Measurements from ENCODE around the gene MAP3K2.
A peak's percentile ranks its signal among the peaks of the same experiment; 100 is the strongest.

The MAP3K2 gene

DNA sequence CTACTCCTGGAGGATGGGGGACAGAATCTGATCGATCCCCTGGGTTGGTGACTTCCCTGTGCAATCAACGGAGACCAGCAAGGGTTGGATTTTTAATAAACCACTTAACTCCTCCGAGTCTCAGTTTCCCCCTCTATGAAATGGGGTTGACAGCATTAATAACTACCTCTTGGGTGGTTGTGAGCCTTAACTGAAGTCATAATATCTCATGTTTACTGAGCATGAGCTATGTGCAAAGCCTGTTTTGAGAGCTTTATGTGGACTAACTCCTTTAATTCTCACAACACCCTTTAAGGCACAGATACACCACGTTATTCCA lies 31.3 kb upstream of the MAP3K2 start:
- no peak for DNase-seq (ENCODE audit: extremely low spot score)
- CTCF ChIA-PET: no interaction called here
- POLR2A ChIA-PET: interaction anchor here (0.7 to 1.2 kb wide), 3 partner anchors 12 to 125 kb away, joined by 3 to 5 read pairs (median 3); partner anchors contain the start of genes ERCC3 and IWS1
- TF ChIP-seq BHLHE40 (IDR thresholded peaks at IDR 0.05; ENCODE audit: borderline replicate concordance) (no peak), HDGF (IDR thresholded peaks at IDR 0.05; ENCODE audit: borderline replicate concordance) (no peak), CTBP1 (IDR thresholded peaks at IDR 0.05; ENCODE audit: borderline replicate concordance) (no peak), SUZ12 (IDR thresholded peaks at IDR 0.05) (no peak), FOXA1 (IDR thresholded peaks at IDR 0.05) (no peak), ZNF384 (IDR thresholded peaks at IDR 0.05) (no peak), LEF1 (IDR thresholded peaks at IDR 0.05; ENCODE audit: borderline replicate concordance) (no peak), SP1 (IDR thresholded peaks at IDR 0.05) (no peak), ELF4 (IDR thresholded peaks at IDR 0.05) (no peak), NFRKB (IDR thresholded peaks at IDR 0.05) (no peak), ARNT (IDR thresholded peaks at IDR 0.05) (no peak), TARDBP (IDR thresholded peaks at IDR 0.05) (no peak), FOXM1 (IDR thresholded peaks at IDR 0.05; ENCODE audit: borderline replicate concordance) (no peak), L3MBTL2 (conservative IDR thresholded peaks at IDR 0.05) (no peak), FOXK2 (IDR thresholded peaks at IDR 0.05) (no peak)
- TF ChIP-seq, protein P1, sequence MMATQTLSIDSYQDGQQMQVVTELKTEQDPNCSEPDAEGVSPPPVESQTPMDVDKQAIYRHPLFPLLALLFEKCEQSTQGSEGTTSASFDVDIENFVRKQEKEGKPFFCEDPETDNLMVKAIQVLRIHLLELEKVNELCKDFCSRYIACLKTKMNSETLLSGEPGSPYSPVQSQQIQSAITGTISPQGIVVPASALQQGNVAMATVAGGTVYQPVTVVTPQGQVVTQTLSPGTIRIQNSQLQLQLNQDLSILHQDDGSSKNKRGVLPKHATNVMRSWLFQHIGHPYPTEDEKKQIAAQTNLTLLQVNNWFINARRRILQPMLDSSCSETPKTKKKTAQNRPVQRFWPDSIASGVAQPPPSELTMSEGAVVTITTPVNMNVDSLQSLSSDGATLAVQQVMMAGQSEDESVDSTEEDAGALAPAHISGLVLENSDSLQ (IDR thresholded peaks at IDR 0.05): no peak

DNA sequence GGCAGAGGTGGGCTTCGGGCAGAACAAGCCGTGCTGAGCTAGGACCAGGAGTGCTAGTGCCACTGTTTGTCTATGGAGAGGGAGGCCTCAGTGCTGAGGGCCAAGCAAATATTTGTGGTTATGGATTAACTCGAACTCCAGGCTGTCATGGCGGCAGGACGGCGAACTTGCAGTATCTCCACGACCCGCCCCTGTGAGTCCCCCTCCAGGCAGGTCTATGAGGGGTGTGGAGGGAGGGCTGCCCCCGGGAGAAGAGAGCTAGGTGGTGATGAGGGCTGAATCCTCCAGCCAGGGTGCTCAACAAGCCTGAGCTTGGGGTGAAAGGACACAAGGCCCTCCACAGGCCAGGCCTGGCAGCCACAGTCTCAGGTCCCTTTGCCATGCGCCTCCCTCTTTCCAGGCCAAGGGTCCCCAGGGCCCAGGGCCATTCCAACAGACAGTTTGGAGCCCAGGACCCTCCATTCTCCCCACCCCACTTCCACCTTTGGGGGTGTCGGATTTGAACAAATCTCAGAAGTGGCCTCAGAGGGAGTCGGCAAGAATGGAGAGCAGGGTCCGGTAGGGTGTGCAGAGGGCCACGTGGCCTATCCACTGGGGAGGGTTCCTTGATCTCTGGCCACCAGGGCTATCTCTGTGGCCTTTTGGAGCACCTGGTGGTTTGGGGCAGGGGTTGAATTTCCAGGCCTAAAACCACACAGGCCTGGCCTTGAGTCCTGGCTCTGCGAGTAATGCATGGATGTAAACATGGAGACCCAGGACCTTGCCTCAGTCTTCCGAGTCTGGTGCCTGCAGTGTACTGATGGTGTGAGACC lies 30.7 kb upstream of the MAP3K2 start, which contains the start of gene PROC:
PROC (plus strand) TSS at position 128 of the 812 bp plus-strand sequence. CDS start 1,516 bp downstream, outside the sequence.
- no peak for DNase-seq (ENCODE audit: extremely low spot score)
- CTCF ChIA-PET: no interaction called here
- POLR2A ChIA-PET: interaction anchor here (0.9 kb wide), 1 partner anchor 11 kb away, joined by 3 read pairs; no protein-coding TSS in a partner anchor
- TF ChIP-seq LEF1 (IDR thresholded peaks at IDR 0.05; ENCODE audit: borderline replicate concordance): no peak
- no peak for TF ChIP-seq NFRKB (IDR thresholded peaks at IDR 0.05)
- TF ChIP-seq ZNF384 (IDR thresholded peaks at IDR 0.05): no peak
- no peak for TF ChIP-seq HDGF (IDR thresholded peaks at IDR 0.05; ENCODE audit: borderline replicate concordance)
- no peak for TF ChIP-seq L3MBTL2 (conservative IDR thresholded peaks at IDR 0.05)
- TF ChIP-seq FOXA1 (IDR thresholded peaks at IDR 0.05): no peak
- no peak for TF ChIP-seq ELF4 (IDR thresholded peaks at IDR 0.05)
- TF ChIP-seq SUZ12 (IDR thresholded peaks at IDR 0.05): no peak

GRCh38 chr2:127417406-127417805 lies 29.6 kb upstream of the MAP3K2 start:
- no peak for DNase-seq (ENCODE audit: extremely low spot score)
- TF ChIP-seq ARNT (IDR thresholded peaks at IDR 0.05): no peak
- ChIA-PET CTCF (interaction anchor here (0.6 to 1.5 kb wide), 3 partner anchors 47 to 97 kb away, joined by 3 to 6 read pairs (median 5); no protein-coding TSS in a partner anchor), POLR2A (interaction anchor here (0.9 kb wide), 1 partner anchor 12 kb away, joined by 3 read pairs; no protein-coding TSS in a partner anchor)

DNA sequence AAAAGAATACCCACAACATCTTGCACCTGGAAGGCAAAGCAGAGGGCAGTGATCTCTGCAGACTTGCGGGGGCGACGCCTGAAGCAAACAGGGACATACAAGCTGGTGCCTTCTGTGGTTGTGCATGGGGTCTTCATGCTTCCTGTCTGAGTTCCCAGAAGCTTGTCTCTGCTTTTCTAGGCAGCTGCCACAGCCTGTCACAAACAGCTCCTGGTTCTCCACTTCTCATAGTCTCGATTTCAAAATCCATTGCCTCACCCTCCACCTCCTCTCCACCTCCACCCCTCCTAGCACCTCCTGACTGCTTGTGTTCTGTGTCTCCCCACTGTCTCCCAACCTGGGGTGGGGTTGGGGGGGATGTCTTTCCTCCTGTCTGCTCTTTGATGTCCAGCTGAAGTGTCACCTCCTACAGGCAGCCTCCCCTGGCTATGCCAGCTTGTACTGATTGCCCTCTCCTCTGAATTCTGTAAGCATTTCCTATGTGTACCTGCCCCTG lies 28.8 kb upstream of the MAP3K2 start:
- TF ChIP-seq HDGF (IDR thresholded peaks at IDR 0.05; ENCODE audit: borderline replicate concordance): no peak
- TF ChIP-seq FOXA1 (IDR thresholded peaks at IDR 0.05): no peak
- TF ChIP-seq SUZ12 (IDR thresholded peaks at IDR 0.05): no peak
- no peak for TF ChIP-seq ARNT (IDR thresholded peaks at IDR 0.05)
- TF ChIP-seq TARDBP (IDR thresholded peaks at IDR 0.05): no peak
- TF ChIP-seq SP1 (IDR thresholded peaks at IDR 0.05): no peak
- TF ChIP-seq, protein P1 (IDR thresholded peaks at IDR 0.05): no peak
- TF ChIP-seq FOXK2 (IDR thresholded peaks at IDR 0.05): no peak
- TF ChIP-seq CTBP1 (IDR thresholded peaks at IDR 0.05; ENCODE audit: borderline replicate concordance): no peak
- no peak for TF ChIP-seq L3MBTL2 (conservative IDR thresholded peaks at IDR 0.05)
- no peak for TF ChIP-seq ELF4 (IDR thresholded peaks at IDR 0.05)
- no peak for TF ChIP-seq ZNF384 (IDR thresholded peaks at IDR 0.05)
- TF ChIP-seq NFRKB (IDR thresholded peaks at IDR 0.05): no peak
- TF ChIP-seq LEF1 (IDR thresholded peaks at IDR 0.05; ENCODE audit: borderline replicate concordance): no peak
- no peak for DNase-seq (ENCODE audit: extremely low spot score)
- ChIA-PET POLR2A (no interaction called here), CTCF (interaction anchor here (1.0 to 1.6 kb wide), 4 partner anchors 21 to 63 kb away, joined by 3 to 12 read pairs (median 6); no protein-coding TSS in a partner anchor)

GRCh38 chr2:127415593-127416505 lies 28.1 kb upstream of the MAP3K2 start:
- peak; percentile 84 for DNase-seq (ENCODE audit: extremely low spot score)
- ChIA-PET CTCF (interaction anchor here (0.8 to 1.6 kb wide), 8 partner anchors 11 to 63 kb away, joined by 3 to 12 read pairs (median 4); no protein-coding TSS in a partner anchor), POLR2A (interaction anchor here (1.3 to 1.9 kb wide), 2 partner anchors 9 to 122 kb away, joined by 5 to 7 read pairs; partner anchors contain the start of gene ERCC3)
- no peak for TF ChIP-seq ZNF384 (IDR thresholded peaks at IDR 0.05)
- TF ChIP-seq LEF1 (IDR thresholded peaks at IDR 0.05; ENCODE audit: borderline replicate concordance): no peak
- no peak for TF ChIP-seq NFRKB (IDR thresholded peaks at IDR 0.05)
- TF ChIP-seq TARDBP (IDR thresholded peaks at IDR 0.05): no peak
- peak; percentile 91 for TF ChIP-seq L3MBTL2 (conservative IDR thresholded peaks at IDR 0.05)

Data from HEK293T (cell line).